Measurements from ENCODE around the gene TBC1D2.

- TF ChIP-seq CTCF (IDR thresholded peaks at IDR 0.05) (no peak), POLR2A (IDR thresholded peaks at IDR 0.05) (no peak)
Observed at GRCh38 chr9:98229620-98230019, 25.8 kb downstream of the TBC1D2 start.

All from body of pancreas (tissue), 4 donors.